GM18873 (cell line): ENCODE results near the gene C16orf92.
"Not testable (repeated sequence)": the region's sequence is repeated elsewhere in the genome, so short reads cannot be mapped to it uniquely, and the experiment has no call there.

Source experiments
- ATAC-seq: cut with Tn5 transposase; IDR thresholded peaks from one replicate; pipeline ENCODE4 v1.9.1; 2021; ENCODE audit warnings: mild to moderate bottlenecking, moderate library complexity, moderate number of reproducible peaks; ENCODE audit not compliant: unreplicated experiment, low FRiP score

The C16orf92 gene

GRCh38 chr16:30003670-30004423 is 19.2 kb upstream of the C16orf92 start:
- ATAC-seq: no peak

- ATAC-seq: no peak
These were observed 18.6 kb upstream of the C16orf92 start for GRCh38 chr16:30004424-30004776.

- ATAC-seq: no peak
These were observed 18.2 kb upstream of the C16orf92 start for GRCh38 chr16:30004811-30005242.

GRCh38 chr16:30005341-30006094 is 17.5 kb upstream of the C16orf92 start:
- ATAC-seq: no peak

DNA sequence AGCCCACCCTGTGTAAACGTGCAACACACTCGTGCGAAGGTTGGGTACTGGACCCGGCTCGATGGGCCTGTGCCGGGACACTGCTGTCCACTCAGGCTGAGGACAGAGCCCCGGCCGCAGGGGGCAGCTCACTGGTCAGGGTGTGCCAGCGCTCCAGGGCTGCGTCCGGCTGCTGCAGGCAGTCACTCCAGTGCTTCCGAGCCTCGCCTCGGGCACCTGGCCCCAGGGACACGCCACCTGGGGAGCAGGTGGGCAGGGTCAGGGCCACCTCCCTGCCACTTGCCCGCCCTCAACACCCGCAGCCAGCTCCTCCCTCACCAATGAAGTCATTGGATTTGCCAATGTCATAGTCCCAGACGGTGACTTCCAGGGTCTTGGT is 16.9 kb upstream of the C16orf92 start:
- ATAC-seq: no peak

DNA sequence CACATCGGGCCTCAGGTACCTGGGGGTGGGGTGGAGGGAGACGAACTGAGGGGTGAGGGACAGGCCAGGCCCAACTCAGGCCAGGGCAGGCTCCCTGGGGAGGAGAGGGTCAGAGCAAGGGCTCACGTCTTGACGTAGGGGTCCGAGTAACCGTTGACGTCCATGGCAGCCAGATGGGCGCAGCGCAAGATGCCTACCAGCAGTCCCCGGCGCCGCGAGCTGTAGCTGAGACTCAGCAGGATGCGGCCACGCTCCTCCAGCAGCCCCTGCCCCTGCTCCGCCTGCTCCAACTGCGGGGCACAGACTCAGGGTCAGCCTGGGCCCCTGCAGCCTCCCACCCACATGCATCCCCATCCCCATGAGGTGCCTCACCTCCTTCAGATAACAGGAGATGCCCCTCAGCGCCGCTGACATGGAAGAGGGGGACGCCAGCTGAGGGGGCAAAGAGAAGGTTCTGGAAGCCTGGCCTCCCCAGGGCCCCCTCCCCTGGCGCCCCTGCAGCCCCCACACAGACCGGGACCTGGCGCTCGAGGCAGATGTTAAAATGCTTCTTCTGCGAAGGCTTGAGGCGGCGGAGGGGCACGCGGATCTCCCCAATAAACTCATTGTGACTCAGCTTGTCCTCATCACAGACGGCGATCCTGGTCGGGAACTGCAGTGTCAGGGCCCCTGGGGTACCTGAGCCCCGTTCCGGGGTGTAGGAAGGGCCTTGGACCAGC is 16.2 kb upstream of the C16orf92 start:
- no peak for ATAC-seq

GRCh38 chr16:30007378-30007895 is 15.6 kb upstream of the C16orf92 start:
- ATAC-seq: no peak

- no peak for ATAC-seq
These were observed 13.7 kb upstream of the C16orf92 start for GRCh38 chr16:30009085-30009862.

- no peak for ATAC-seq
These were observed 12.8 kb upstream of the C16orf92 start for GRCh38 chr16:30009990-30010843.

- no peak for ATAC-seq
These were observed 11.9 kb upstream of the C16orf92 start, which contains the start of gene DOC2A for GRCh38 chr16:30010844-30011713. DOC2A (minus strand) TSS chr16:30011027; CDS start chr16:30010222, 805 bp downstream.

DNA sequence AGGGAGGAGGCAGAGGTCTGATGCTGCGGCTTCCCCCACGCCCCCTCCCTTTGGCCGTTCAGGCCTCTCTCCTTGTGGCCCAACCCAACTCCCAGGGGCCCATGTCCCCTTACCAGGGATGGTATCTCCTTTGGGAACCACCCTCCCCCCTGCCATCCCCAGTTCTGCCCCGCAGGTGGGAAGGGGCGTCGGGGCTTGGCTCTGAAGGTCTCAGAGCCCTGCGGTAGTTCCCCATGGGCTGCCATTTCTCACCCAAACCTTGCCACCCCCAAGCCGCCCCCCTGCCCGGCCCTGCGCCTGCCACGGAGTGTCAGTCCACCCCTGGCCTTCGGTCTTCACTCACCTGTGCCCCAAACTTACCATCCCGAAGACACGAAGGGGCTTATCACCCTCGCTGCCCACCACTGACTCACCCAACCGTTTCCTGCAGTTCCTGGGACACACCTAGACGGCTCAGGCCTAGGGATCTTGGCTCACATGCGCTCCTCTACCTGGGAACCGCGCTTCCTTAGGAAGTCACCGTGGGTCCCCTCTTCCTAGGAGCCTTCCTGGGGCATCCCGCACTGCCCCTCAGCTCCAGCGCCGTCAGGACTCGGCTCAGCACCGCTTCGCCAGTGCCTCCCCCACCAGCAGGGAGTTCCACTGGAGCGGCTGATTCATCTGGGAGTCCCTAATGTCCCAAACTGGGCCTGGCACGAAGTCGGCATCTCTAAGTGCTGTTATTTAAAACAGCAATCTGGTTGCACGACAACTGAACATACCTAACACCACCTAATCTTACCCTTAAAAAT is 11.1 kb upstream of the C16orf92 start:
- no peak for ATAC-seq

GRCh38 chr16:30012598-30012997 is 10.4 kb upstream of the C16orf92 start:
- not testable (repeated sequence) for ATAC-seq

DNA sequence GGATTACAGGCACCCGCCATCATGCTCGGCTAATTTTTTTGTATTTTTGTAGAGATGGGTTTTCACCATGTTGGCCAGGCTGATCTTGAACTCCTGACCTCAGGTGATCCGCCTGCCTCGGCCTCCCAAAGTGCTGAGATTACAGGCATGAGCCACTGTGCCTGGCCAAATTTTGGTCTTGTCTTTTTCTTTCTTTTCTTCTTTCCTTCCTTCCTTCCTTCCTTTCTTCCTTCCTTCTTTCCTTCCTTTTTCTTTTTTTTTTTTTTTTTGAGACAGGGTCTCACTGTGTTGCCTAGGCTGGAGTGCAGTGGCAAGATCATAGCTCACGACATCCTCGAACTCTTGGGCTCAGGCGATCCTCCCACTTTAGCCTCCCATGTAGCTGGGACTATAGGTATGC is 7.5 kb upstream of the C16orf92 start:
- not testable (repeated sequence) for ATAC-seq

DNA sequence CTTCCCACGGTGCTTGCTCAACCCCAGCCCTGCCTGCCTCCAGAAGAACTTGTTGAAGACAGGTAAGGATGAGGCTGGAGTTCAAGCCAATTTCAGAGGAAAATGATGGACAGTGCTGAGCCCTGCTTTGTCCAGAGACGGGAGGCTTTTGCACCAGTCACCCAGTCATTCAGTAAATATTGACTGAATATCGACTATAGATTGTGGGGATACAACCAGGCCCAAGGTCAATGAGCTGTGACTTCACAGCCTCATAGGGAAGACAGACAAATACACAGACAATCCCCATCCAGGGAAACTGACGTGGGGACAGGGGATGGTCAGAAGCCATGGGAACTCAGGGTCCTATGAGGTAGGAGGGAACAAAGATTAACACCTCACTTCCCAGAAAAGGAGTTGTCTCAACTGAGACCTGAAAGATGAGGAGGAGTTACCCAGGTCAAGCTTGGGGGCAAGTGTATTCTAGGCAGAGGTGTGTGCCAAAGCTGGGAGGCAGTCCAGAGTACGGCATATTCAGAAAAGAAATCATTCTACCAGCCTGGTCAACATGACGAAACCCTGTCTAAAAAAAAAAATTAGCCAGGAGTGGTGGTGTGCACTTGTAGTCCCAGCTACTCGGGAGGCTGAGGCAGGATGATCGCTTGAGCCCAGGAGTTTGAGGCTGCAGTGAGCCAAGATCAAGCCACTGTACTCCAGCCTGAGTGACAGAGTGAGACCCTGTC is 6.3 kb upstream of the C16orf92 start:
- ATAC-seq: no peak

- no peak for ATAC-seq
These were observed 5.7 kb upstream of the C16orf92 start for GRCh38 chr16:30017277-30017656.

DNA sequence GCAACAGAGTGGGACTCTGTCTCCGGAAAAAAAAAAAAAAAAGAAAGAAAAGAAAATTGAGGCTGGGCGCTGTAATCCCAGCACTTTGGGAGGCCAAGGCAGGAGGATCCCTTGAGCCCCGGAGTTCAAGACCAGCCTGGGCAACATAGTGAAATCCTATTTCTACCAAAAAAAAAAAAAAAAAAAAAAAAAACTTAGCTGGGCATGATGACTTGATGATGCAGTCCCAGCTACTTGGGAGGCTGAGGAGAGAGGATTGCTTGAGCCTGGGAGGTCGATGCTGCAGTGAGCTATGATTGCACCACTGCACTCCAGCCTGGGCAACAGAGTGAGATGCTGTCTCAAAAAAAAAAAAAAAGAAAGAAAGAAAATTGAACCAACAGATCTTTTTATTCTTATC is 5.1 kb upstream of the C16orf92 start:
- ATAC-seq: not testable (repeated sequence)

DNA sequence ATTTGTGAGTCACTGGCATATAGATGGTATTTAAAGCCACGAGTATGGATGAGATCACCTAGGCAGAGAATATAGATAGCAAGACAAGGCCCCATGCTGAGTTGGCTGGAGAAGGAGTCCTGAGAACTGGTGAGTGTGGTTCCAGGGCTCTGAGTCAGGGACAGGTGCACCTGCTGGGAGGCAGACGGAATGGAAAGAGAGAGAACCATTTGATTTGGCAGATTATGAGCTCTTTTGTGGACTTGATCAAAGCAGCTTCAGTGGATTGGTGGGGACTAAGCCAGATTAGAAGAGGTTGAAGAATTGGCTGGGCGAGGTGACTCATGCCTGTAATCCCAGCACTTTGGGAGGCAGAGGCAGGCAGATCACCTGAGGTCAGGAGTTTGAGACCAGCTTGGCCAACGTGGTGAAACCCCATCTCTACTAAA is 4.3 kb upstream of the C16orf92 start:
- no peak for ATAC-seq
